ACC112 (cell line): ENCODE results near the gene TJP3.

Experiments used
- H2AFZ ChIP-seq: fragments of 200-600 bp; sonication (generic); one replicate; pipeline ENCODE4 v1.6.0; 2017; ENCODE audit warnings: antibody characterized with exemption, low read length; ENCODE audit not compliant: unreplicated experiment
- H3K27ac ChIP-seq: fragments of 200-600 bp; sonication (generic); 2 replicates; pipeline ENCODE4 v1.5.1; 2014; ENCODE audit warnings: low read depth, mild to moderate bottlenecking, antibody characterized with exemption, low read length, moderate library complexity
- H3K27me3 ChIP-seq: fragments of 200-600 bp; sonication (generic); 2 replicates; pipeline ENCODE4 v1.6.1; 2014; ENCODE audit warnings: mild to moderate bottlenecking, antibody characterized with exemption, low read length, moderate library complexity, mixed read lengths; ENCODE audit not compliant: insufficient read depth
- H3K36me3 ChIP-seq: fragments of 200-600 bp; sonication (generic); 2 replicates; pipeline ENCODE4 v1.6.1; 2016; ENCODE audit warnings: mild to moderate bottlenecking, antibody characterized with exemption, low read length, moderate library complexity, mixed read lengths; ENCODE audit not compliant: insufficient read depth
- H3K4me1 ChIP-seq: fragments of 200-600 bp; sonication (generic); one replicate; pipeline ENCODE4 v1.6.1; 2016; ENCODE audit warnings: low read length, mixed read lengths; ENCODE audit not compliant: insufficient read depth, unreplicated experiment, control insufficient read depth
- H3K4me3 ChIP-seq: fragments of 200-600 bp; sonication (generic); 2 replicates; pipeline ENCODE4 v1.5.1; 2014; ENCODE audit warnings: mild to moderate bottlenecking, low read depth, low read length
- H3K79me2 ChIP-seq: fragments of 200-600 bp; sonication (generic); one replicate; pipeline ENCODE4 v1.6.0; 2016; ENCODE audit warnings: low read length; ENCODE audit not compliant: control insufficient read depth, unreplicated experiment, insufficient read depth

TJP3 gene

GRCh38 chr19:3793799-3794198, 85.6 kb downstream of the TJP3 start:
- H3K4me3 ChIP-seq: no peak overlapping the region
- H3K36me3 ChIP-seq: no peaks in the 10 kb centered on the region
- no peaks in the 10 kb centered on the region for H3K79me2 ChIP-seq
- H3K4me1 ChIP-seq: no peaks in the 10 kb centered on the region
- no peak overlapping the region for H3K27ac ChIP-seq
- H3K27me3 ChIP-seq: peaks cover 11% of the 10 kb centered on the region
- H2AFZ ChIP-seq: no peak overlapping the region

- H3K4me3 ChIP-seq: no peak overlapping the region
- H3K36me3 ChIP-seq: no peaks in the 10 kb centered on the region
- H3K79me2 ChIP-seq: no peaks in the 10 kb centered on the region
- no peaks in the 10 kb centered on the region for H3K4me1 ChIP-seq
- no peak overlapping the region for H2AFZ ChIP-seq
- H3K27me3 ChIP-seq: peaks cover 12% of the 10 kb centered on the region
- no peak overlapping the region for H3K27ac ChIP-seq
Observed at GRCh38 chr19:3796358-3796757, 88.2 kb downstream of the TJP3 start.

- Histone ChIP-seq H3K4me1 (no peaks in the 10 kb centered on the region), H2AFZ (no peak overlapping the region), H3K27me3 (peaks cover 19% of the 10 kb centered on the region), H3K36me3 (no peaks in the 10 kb centered on the region), H3K79me2 (no peaks in the 10 kb centered on the region), H3K27ac (no peak overlapping the region), H3K4me3 (no peak overlapping the region)
Observed at GRCh38 chr19:3798137-3798536, 90.0 kb downstream of the TJP3 start.
